Adipocyte (in vitro differentiated cells): ENCODE measurements around the gene TMEM234.
A peak's percentile ranks its signal among the peaks of the same experiment; 100 is the strongest.

Experiments
- DNase-seq: peaks from one replicate; pipeline ENCODE4 v3.0.0-alpha.2; 2015; ENCODE audit warnings: low read depth
- H3K27me3 ChIP-seq: replicated peaks from 2 replicates; pipeline ENCODE4 v1.7.0; 2013; ENCODE audit warnings: mild to moderate bottlenecking, low read length, moderate library complexity; ENCODE audit not compliant: control insufficient read depth, insufficient read depth
- H3K36me3 ChIP-seq: 2 replicates; pipeline ENCODE4 v1.7.0; 2013; ENCODE audit warnings: low read length, mild to moderate bottlenecking, moderate library complexity; ENCODE audit not compliant: control insufficient read depth, insufficient read depth, severe bottlenecking
- H3K4me1 ChIP-seq: 2 replicates; pipeline ENCODE4 v1.7.0; 2013; ENCODE audit warnings: mild to moderate bottlenecking, low read length, moderate library complexity; ENCODE audit not compliant: control insufficient read depth, insufficient read depth
- H3K4me3 ChIP-seq: 2 replicates; pipeline ENCODE4 v1.7.0; 2013; ENCODE audit warnings: mild to moderate bottlenecking, low read length, moderate library complexity
- H3K9ac ChIP-seq: 2 replicates; pipeline ENCODE4 v1.7.0; 2013; ENCODE audit warnings: mild to moderate bottlenecking, low read length, moderate library complexity
- H3K9me3 ChIP-seq: 2 replicates; pipeline ENCODE4 v1.7.0; 2013; ENCODE audit warnings: mild to moderate bottlenecking, low read length, moderate library complexity; ENCODE audit not compliant: control insufficient read depth

The TMEM234 gene

DNA sequence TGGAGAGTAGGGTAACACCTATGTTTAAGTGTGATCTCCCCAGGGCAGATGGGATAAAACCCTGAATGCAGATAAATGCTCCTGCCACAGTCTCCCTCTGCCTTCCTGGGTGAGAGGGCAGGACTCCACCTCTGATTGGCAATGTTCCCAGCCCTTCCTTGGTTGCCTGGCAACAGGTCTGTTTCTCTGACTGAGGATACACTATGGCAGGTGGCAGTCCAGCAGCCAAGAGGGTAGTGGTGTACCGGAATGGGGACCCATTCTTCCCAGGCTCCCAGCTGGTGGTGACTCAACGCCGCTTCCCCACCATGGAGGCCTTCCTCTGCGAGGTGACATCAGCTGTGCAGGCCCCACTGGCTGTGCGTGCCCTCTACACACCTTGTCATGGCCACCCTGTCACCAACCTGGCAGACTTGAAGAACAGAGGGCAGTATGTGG, 13.2 kb downstream of the TMEM234 start, which contains the start of gene DCDC2B:
TSS of gene DCDC2B (plus strand) at position 199 of the 438 bp plus-strand sequence. CDS start at position 204, 5 bp downstream.
- Histone ChIP-seq H3K4me1 (peaks cover 13% of the 10 kb centered on the region), H3K9ac (no peak within 1 kb of the TSS), H3K36me3 (no peaks in the 10 kb centered on the region), H3K9me3 (no peaks in the 10 kb centered on the region), H3K4me3 (no peak within 1 kb of the TSS), H3K27me3 (no peaks in the 10 kb centered on the region)
- no peak for DNase-seq

DNA sequence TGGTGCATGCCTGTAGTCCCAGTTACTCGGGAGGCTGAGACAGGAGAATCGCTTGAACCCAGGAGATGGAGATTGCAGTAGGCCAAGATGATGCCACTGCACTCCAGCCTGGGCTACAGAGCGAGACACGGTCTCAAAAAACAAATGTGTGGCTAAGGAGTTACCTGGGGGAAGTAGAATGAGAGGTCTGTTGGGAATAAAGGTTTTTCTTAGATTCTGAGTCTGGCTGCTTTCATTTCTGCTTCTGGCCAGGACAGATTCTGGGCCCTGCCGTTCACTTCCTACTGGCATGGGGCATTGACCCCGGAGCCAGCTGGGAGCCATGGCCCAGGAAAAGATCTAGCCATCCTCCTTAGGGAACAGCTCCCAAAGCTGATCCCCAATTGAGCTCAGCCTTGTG, 13.7 kb downstream of the TMEM234 start:
- Histone ChIP-seq H3K36me3 (no peaks in the 10 kb centered on the region), H3K27me3 (no peaks in the 10 kb centered on the region), H3K4me1 (peaks cover 13% of the 10 kb centered on the region), H3K4me3 (no peak overlapping the region), H3K9ac (no peak overlapping the region), H3K9me3 (no peaks in the 10 kb centered on the region)
- no peak for DNase-seq

DNA sequence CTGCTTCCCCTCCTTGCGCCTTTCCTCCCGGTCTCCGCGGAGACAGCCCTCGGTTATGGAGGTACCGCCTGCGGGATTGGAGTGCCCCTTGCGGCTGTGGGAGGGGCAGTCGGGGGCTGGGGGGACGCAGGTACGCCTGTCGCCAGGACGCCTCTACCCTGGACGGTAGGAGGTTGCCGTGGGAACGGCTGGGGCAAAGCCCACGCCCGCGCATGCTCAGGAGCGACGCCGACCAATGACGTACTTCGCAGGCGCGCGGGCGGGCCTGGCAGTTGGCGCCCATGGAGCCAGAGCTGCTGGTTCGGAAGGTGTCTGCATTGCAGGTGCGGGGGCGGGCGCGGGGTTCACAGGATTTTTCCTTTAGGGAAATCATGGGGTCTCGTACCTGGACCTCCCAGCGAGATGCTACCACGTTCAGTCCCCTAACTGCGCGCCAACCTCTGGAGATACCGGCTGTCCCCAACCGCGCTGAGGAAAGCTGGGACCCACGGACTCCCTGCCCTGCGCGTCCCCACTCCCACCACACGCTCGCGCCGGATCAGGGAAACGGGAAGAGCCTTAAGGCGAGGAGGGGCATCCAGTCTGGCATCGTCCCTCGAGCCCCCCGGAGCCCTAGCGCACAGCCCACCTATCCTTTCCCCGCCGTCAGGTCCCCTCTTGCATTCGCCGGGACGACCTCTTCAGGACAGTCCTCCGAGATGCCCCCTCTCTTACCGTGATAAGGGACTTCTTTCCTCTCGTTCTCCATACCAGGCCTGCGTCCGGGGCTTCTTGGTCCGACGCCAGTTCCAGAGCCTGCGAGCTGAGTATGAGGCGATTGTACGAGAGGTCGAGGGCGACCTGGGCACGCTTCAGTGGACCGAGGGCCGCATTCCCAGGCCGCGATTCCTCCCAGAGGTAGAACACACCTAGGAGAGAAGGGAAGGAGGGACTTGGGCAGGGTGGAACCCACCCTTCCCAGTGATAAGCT, 16.5 kb downstream of the TMEM234 start, which contains the start of gene IQCC:
TSS of gene IQCC (plus strand) at position 271 of the 970 bp plus-strand sequence. CDS start at position 282, 11 bp downstream.
- Histone ChIP-seq H3K9me3 (no peaks in the 10 kb centered on the region), H3K4me1 (peaks cover 23% of the 10 kb centered on the region), H3K4me3 (peak within 1 kb of the TSS; percentile 89), H3K36me3 (no peaks in the 10 kb centered on the region), H3K9ac (peak within 1 kb of the TSS; percentile 90), H3K27me3 (no peaks in the 10 kb centered on the region)
- peak; percentile 95 for DNase-seq

DNA sequence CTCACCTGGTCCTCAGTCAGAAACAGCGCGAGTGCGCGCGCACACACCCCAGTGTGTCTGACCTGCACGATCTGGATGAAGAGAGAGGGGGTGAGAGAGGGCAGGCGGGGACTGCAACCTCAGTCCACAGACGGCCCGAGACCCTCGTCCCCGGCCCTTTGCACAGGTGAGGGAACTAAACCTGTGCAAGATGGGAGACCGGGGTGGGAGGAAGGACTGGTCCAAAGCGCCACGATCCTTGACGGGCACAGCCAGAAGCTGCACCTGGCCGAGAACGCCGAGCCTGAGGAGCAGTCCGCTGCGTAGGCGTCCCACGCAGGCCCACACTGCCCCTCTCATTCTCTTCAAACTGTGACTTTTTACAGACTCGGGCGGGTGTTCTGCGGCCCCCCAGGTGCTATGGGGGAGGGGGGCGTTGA, 17.2 kb downstream of the TMEM234 start:
- Histone ChIP-seq H3K9ac (peak overlapping the region; percentile 90), H3K9me3 (no peaks in the 10 kb centered on the region), H3K27me3 (no peaks in the 10 kb centered on the region), H3K36me3 (no peaks in the 10 kb centered on the region), H3K4me1 (peaks cover 31% of the 10 kb centered on the region), H3K4me3 (peak overlapping the region; percentile 89)
- DNase-seq: no peak

DNA sequence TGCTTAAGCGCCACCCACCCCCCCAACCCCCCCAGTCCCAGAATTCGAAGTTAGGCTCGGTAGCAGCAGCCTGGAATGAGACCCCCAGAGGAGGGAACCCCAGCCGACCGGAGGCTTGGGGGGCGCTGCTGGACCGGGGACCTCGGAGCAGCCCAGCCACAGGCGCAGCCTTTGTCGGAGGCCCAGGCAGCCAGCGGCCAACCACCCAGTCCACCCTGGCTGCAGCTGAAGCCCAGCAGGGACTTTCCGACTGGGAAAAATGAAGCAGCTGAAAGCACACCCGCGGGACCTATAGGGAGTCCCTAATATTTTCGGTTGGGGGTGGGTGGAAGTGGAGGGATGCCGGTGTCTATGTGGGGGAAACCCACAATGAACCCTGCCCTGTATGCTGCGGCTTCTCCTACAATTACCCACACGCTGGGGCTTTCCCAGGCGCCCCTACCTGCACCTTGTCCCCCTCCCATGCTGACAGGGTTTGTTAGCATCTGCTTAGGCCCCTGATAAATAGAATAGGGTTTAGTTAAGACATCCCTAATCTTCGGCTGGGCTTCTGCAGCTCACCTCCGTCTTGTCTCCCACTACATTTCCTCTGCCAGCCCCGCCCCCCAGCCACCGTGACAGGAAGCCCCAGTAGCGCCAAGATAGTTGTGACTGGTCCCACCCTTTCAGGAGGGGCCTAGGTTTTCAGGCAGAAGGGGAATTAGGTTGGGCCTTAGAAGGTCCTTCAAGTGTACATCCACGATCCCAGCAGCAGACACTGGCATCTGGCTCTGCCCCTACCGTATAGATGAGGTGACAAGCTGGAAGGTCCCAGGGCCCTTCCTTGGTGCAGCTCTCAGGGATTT, 20.9 kb downstream of the TMEM234 start:
- Histone ChIP-seq H3K9ac (peak overlapping the region; percentile 75), H3K9me3 (no peaks in the 10 kb centered on the region), H3K4me3 (peak overlapping the region; percentile 83), H3K36me3 (peaks cover 23% of the 10 kb centered on the region), H3K4me1 (peaks cover 44% of the 10 kb centered on the region), H3K27me3 (no peaks in the 10 kb centered on the region)
- peak; percentile 77 for DNase-seq

DNA sequence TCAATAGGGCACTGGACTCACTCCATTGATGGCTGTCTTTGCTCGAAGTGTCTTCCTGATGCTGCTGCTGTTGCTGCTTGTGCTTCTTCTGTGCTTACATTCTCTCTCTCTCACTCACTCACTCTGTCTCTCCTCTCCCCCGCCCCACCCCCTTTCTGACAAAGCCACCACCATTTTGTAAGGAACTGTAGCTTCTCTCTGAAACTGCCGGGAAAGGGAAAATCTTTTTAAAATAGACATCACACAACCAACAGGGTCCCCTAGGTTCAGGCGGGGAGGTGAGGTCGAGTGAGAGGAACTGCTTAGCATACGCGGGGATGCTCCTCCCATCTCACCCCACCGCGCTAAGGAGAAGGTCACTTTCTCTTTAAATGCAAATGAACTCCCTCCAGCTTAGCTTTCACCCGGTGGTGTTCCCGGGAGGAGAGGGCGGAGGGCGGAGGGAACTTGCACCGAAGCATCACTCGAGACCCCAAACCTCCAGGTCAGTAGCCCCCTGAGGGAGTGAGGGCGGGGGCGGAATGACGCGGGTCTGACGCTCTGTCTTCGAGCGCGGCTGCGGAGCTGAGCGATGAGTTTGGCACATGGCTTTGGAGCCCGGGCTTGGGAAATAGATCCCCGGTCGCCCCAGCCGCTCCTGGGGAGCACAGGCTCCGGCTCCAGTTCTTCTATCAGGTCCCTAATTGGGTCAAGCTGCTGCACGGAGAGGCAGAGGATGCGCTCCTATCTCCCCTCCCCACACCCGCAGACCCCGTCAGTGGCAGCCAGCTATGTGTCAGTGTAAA, 21.7 kb downstream of the TMEM234 start, which contains the start of gene CCDC28B:
TSS of gene CCDC28B (plus strand) at position 370 of the 785 bp plus-strand sequence. CDS start 1,341 bp downstream, outside the sequence.
- no peaks in the 10 kb centered on the region for H3K27me3 ChIP-seq
- no peaks in the 10 kb centered on the region for H3K9me3 ChIP-seq
- H3K4me1 ChIP-seq: peaks cover 47% of the 10 kb centered on the region
- H3K36me3 ChIP-seq: peaks cover 32% of the 10 kb centered on the region
- DNase-seq: peak; percentile 86
- H3K9ac ChIP-seq: peak within 1 kb of the TSS; percentile 75
- peak within 1 kb of the TSS; percentile 83 for H3K4me3 ChIP-seq

DNA sequence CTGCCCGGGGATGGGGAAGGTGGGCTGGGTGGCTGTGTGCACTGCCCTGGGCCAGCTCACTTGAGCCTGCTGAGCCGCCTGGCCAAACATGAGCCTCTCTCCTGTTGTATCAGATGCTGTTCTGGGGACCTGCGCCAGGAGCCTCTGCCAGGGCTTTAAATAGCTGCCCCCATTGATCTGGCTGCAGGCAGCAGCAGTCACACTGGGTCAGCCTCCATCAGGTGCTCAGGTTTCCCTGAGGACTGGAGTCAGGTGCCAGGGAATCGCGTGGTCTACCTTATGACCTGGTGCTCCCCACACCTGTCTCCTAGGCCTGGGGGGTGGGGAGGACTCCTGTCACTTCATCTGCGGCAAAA, 22.5 kb downstream of the TMEM234 start:
- H3K4me1 ChIP-seq: peaks cover 42% of the 10 kb centered on the region
- no peak for DNase-seq

DNA sequence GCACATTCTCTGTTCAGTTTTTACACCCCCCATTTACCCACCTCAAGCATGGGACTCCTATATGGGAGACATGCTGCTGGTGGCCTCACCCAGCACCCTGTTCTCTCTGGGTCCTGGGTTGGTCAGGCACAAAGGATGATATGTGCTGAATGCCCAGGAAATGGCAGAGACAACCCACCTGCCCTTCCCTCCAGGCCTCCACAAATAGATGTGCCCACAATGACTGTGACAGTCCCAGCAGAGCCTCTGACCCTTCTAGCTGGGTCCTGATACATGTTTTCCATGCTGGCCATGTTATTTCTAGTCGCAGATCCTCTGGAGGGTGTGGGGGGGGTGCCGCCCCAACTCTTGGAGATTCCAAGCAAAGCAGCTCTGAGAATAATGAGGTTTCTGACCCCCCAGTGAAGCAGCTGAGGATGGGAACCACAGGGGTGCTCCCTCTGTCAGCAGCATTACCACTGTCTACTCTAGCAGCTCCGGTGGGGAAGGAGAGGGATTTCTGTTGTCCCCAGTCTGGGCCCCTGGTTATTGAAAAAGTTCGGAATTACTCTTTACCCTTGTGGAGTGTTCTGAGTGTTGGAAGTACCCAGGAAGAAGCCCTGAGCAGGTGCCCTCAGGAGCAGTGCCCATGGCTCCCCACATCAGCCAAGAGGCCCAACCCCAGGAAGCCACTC, 23.0 kb downstream of the TMEM234 start:
- peak overlapping the region; percentile 75 for H3K9ac ChIP-seq

More for the DNA sequence above, 22.5 kb downstream of the TMEM234 start:
- Histone ChIP-seq H3K4me3 (peak overlapping the region; percentile 83), H3K27me3 (no peaks in the 10 kb centered on the region), H3K9ac (peak overlapping the region; percentile 75), H3K36me3 (peaks cover 39% of the 10 kb centered on the region), H3K9me3 (no peaks in the 10 kb centered on the region)

DNA sequence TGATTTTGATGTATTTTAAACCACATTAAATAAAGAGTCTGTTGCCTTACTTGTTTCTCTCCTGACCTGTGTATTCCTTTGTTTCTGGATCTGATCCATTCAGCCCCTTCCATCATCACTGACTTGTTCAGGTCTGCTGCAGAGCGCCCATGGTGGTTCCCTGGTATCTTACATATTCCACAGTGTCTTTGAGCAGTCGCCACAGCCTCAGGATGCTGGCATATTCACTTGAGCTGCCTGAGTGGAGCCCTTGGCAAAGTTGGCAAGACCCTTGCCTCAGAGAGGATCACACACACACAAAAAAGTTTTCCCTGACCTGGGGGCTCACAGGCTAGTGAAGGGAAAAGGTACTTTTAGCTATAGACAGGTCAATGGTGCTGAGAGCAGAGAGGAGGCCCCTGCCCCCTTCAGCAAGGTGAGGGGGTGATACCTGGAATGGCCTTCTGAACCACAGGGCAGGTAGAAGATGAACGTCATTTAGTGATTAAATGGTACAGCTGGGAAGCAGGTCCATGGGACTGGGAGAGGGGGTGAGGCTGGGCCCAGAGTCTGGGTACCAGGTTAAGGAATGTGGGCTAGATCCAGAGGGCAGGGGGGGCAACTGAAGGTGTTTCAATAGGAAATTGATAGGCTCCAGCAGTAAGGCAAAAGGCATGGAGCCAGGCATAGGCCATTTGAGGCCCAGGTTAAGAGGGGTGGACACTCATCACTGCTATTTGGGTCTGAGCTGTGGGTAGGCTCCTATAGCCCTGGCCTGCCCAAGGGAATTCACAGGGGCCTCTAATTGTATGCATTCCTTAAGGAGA, 23.7 kb downstream of the TMEM234 start:
- Histone ChIP-seq H3K9ac (no peak overlapping the region), H3K4me1 (peaks cover 42% of the 10 kb centered on the region), H3K9me3 (no peaks in the 10 kb centered on the region), H3K27me3 (no peaks in the 10 kb centered on the region), H3K4me3 (no peak overlapping the region), H3K36me3 (peaks cover 51% of the 10 kb centered on the region)
- DNase-seq: no peak

More for the DNA sequence above, 23.0 kb downstream of the TMEM234 start:
- peaks cover 44% of the 10 kb centered on the region for H3K36me3 ChIP-seq
- H3K9me3 ChIP-seq: no peaks in the 10 kb centered on the region
- no peak for DNase-seq
- no peak overlapping the region for H3K4me3 ChIP-seq
- H3K27me3 ChIP-seq: no peaks in the 10 kb centered on the region
- peaks cover 42% of the 10 kb centered on the region for H3K4me1 ChIP-seq
